Body of pancreas (tissue), 4 donors: ENCODE results near the gene VPS72.

Experiments used
- POLR2A ChIP-seq, 3 donors: fragments of 450-650 bp; IDR thresholded peaks; one replicate each; pipeline ENCODE4 v1.6.1; 2016; ENCODE audit warnings: antibody characterized with exemption in 3 of 3, mild to moderate bottlenecking in 2 of 3
- TF ChIP-seq, protein P1 (sequence below), 7 experiments: fragments of 450-650 bp in 4 of 7; fragments of 200-600 bp in 3 of 7; sonication (generic) in 3 of 7; IDR thresholded peaks; one replicate each; pipeline ENCODE4 v1.5.1; 2016 to 2019; ENCODE audit warnings: antibody characterized with exemption in 7 of 7

DNA sequence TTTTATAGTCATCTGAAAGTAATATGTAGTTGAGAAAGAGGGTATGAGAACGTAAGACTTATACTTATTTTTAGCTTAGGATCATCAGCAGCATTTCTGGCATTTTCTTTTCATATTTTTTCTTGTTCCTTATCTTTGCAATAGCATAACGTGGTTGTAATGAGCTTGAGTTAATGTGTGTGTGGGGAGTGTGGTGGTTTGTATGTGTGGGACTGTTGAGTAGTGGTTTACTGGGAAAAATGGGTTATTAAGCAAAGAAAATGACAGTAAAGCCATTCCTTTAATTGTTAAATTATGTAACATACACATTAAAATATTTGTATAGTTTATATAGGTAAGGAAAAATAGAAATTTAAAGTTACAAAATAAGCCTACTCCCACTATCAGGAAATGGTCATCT, 23.6 kb upstream of the VPS72 start:
- TF ChIP-seq, protein P1, sequence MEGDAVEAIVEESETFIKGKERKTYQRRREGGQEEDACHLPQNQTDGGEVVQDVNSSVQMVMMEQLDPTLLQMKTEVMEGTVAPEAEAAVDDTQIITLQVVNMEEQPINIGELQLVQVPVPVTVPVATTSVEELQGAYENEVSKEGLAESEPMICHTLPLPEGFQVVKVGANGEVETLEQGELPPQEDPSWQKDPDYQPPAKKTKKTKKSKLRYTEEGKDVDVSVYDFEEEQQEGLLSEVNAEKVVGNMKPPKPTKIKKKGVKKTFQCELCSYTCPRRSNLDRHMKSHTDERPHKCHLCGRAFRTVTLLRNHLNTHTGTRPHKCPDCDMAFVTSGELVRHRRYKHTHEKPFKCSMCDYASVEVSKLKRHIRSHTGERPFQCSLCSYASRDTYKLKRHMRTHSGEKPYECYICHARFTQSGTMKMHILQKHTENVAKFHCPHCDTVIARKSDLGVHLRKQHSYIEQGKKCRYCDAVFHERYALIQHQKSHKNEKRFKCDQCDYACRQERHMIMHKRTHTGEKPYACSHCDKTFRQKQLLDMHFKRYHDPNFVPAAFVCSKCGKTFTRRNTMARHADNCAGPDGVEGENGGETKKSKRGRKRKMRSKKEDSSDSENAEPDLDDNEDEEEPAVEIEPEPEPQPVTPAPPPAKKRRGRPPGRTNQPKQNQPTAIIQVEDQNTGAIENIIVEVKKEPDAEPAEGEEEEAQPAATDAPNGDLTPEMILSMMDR (IDR thresholded peaks at IDR 0.05) = no peak
- no peak for TF ChIP-seq POLR2A (IDR thresholded peaks at IDR 0.05)
